ENCODE measurements around the gene TMEM187. TPM values are rescaled to one million over a fixed set of nuclear protein-coding genes. Genes with fewer than 3 reads are reported as not detected.

TMEM187 gene
- total RNA-seq, 2 donors from 2014 or later: 16.9 to 18.2 TPM

DNA sequence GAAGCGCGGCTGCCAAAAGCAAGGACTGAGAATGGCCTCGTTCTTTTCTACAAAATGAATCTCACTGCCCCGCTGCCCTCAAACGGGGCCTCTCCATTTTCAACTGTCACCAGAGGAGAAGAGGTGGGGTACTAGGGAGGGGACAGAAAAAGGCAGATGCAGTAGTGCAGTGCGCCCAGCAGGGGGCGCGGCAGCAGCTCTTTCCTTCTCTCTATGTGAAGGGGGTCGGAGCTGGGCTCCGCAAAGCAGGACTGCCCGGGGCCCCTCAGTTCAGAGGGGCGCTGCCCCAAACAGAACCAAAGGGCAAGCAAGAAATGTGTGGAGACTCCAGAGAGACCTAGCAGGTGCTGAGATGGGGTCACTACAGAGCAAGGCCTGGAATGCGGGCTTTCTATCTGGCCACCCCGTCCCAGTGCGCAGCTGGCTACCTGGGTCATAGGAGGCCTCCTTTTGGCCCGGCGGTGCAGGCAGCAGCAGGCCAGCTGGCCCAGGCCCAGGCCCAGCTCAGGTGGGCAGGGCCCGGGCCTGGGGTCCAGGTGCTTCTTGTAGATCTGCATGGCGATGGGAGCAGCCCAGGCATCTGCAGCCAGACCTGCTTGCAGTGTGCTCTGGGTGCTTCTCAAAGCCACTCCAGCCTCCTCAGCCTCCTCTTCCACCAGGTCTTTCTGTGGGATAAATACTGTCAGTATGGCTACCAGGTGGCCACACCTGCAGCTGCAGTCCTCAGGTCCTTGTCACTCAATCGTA lies 41.2 kb downstream of the TMEM187 start:
- WGBS: 20% methylated on average over 17 of the region's 20 CpGs
- Histone ChIP-seq H3K4me1 (replicated peaks) (no peaks in the 10 kb centered on the region), H3K9me3 (no peaks in the 10 kb centered on the region), H3K27ac (no peak overlapping the region), H3K36me3 (no peaks in the 10 kb centered on the region), H3K4me3 (no peak overlapping the region), H3K27me3 (replicated peaks; ENCODE audit: insufficient read depth) (no peaks in the 10 kb centered on the region)
- DNase-seq (ENCODE audit: low spot score): no peak
- TF ChIP-seq POLR2A (IDR thresholded peaks at IDR 0.05): no peak
- TF ChIP-seq POLR2AphosphoS5 (IDR thresholded peaks at IDR 0.05): no peak
- TF ChIP-seq, protein P1, sequence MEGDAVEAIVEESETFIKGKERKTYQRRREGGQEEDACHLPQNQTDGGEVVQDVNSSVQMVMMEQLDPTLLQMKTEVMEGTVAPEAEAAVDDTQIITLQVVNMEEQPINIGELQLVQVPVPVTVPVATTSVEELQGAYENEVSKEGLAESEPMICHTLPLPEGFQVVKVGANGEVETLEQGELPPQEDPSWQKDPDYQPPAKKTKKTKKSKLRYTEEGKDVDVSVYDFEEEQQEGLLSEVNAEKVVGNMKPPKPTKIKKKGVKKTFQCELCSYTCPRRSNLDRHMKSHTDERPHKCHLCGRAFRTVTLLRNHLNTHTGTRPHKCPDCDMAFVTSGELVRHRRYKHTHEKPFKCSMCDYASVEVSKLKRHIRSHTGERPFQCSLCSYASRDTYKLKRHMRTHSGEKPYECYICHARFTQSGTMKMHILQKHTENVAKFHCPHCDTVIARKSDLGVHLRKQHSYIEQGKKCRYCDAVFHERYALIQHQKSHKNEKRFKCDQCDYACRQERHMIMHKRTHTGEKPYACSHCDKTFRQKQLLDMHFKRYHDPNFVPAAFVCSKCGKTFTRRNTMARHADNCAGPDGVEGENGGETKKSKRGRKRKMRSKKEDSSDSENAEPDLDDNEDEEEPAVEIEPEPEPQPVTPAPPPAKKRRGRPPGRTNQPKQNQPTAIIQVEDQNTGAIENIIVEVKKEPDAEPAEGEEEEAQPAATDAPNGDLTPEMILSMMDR (IDR thresholded peaks at IDR 0.05): peak; percentile 58 to 81 (median 80)
- intact Hi-C loops (cut with DNase I): loop anchor here (2.0 to 10.0 kb wide), 2 partner anchors 37 to 81 kb away; partner anchors contain the start of gene MECP2

DNA sequence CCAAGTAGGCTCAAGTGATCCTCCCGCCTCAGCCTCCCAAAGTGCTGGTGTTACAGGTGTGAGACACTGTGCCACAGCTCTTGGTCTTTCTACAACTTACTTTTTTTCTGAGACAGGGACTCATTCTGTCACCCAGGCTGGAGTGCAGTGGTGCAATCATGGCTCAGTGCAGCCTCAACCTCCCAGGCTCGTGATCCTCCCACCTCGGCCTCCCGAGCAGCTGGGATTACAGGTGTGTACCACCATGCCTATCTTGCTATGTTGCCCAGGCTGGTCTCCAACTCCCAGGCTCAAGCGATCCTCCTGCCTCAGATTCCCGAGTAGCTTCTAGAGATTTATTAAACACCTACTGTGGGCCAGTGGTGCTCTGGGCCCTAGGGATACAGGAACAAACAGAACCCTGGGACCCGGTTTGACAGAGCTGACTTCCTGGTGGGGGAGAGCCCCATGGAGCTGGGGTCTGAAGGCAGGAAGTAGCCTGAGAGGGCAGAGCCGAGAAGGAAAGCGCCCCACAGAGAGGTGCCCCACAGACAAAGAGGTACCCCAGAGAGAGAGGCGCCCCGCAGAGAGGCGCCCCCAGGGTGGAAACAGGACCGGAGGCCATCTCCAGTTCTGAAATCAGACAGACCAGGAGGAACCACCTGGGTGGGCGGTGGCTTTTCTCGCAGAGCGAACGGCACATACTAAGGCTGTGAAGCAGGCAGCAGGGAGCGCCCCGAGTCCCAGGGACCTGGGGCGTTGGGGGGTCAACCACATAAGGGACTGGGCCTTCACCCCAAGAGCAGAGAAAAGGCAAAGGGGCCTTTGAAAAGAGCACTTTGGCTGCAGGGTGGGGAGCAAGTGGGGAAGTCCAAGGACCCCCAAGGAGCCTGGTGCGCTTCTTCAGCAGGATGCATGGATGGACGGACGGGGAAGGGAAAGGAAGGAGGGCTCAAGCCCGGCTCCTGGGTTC lies 42.2 kb downstream of the TMEM187 start:
- no peaks in the 10 kb centered on the region for H3K9me3 ChIP-seq
- no peak overlapping the region for H3K4me3 ChIP-seq
- no peak for TF ChIP-seq POLR2A (IDR thresholded peaks at IDR 0.05)
- no peak for TF ChIP-seq POLR2AphosphoS5 (IDR thresholded peaks at IDR 0.05)
- TF ChIP-seq, protein P1 (IDR thresholded peaks at IDR 0.05): no peak
- H3K27me3 ChIP-seq (replicated peaks; ENCODE audit: insufficient read depth): no peaks in the 10 kb centered on the region
- WGBS: 90% methylated on average over 20 of the region's 24 CpGs
- no peak overlapping the region for H3K27ac ChIP-seq
- DNase-seq (ENCODE audit: low spot score): no peak
- no peaks in the 10 kb centered on the region for H3K4me1 ChIP-seq (replicated peaks)
- intact Hi-C loops (cut with DNase I): loop anchor here (10.0 kb wide), 1 partner anchor 80 kb away; the partner anchor contains the start of gene MECP2
- no peaks in the 10 kb centered on the region for H3K36me3 ChIP-seq

DNA sequence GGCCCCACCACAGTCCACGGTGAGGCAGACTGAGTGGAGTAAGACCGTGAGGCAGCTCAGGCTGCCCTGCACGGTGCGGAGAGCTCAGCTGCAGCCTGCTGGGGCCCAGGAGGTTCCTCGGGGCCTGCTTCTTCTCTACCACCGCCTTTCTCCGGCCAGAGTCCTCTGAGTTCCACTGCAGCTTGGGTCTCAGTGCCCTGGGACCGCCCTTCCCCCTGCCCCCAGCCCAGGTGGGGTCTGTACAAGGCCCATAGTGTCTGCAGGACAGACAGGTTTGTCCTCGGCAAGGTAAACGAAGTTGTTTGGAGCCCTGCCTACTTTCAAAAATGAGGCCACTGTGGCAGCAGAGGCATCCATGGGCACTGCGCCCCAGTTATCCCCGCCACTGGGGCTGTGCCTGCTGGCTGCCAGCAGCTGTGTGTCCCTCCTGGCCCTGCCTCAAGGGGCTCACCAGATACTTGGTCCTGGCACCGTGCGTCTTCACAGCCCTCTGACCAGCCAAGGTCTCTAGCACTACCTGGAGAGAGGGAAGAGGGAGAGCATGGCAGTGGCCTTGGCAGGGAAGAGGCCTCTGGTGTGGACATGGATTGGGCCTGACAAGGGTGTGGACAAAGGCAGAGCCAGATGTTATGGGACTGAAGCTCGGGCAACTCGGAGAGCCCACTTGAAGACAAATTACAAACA lies 43.2 kb downstream of the TMEM187 start:
- Histone ChIP-seq H3K9me3 (no peaks in the 10 kb centered on the region), H3K4me1 (replicated peaks) (no peaks in the 10 kb centered on the region), H3K4me3 (no peak overlapping the region), H3K27ac (no peak overlapping the region), H3K36me3 (no peaks in the 10 kb centered on the region), H3K27me3 (replicated peaks; ENCODE audit: insufficient read depth) (no peaks in the 10 kb centered on the region)
- intact Hi-C loops (cut with DNase I): loop anchor here (10.0 kb wide), 1 partner anchor 79 kb away; the partner anchor contains the start of gene MECP2
- no peak for TF ChIP-seq POLR2AphosphoS5 (IDR thresholded peaks at IDR 0.05)
- WGBS: 75% methylated on average over 9 of the region's 16 CpGs
- DNase-seq (ENCODE audit: low spot score): no peak

DNA sequence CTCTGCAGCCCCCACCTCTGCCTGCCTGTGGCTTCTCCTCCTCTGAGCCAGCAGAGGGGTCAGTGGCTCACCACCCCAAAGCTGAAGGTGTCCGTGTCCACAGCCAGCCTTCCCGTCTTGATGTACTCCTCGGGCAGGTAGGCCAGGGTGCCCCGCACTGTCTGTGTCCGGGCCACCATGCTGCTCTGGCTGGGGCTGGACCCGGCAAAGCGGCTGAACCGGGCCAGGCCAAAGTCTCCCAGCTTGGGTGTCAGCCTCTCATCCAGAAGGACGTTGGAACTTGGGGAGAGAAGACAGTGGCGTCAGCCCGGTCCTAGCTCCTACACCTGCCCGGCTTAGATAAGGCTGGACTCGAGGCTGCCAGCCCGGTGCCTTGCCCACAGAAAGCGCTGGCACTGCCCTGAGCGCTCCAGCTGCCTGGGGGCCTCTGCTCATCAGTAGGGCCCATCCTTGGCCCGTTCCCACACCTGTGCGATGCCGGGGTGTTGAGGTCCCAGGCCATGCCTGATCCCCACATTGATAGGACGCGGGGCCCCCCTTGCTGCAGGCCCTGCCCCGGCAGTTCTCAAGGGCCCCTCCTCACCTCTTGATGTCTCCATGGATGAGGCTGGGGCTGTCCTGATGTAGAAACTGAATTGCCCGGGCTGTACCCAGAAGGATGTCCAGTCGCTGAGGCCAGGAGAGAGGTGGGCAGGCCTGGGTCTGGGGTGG lies 44.0 kb downstream of the TMEM187 start:
- Histone ChIP-seq H3K36me3 (no peaks in the 10 kb centered on the region), H3K27me3 (replicated peaks; ENCODE audit: insufficient read depth) (no peaks in the 10 kb centered on the region), H3K9me3 (no peaks in the 10 kb centered on the region), H3K4me3 (no peak overlapping the region), H3K4me1 (replicated peaks) (no peaks in the 10 kb centered on the region), H3K27ac (no peak overlapping the region)
- WGBS: 93% methylated on average over 10 of the region's 24 CpGs
- TF ChIP-seq POLR2AphosphoS5 (IDR thresholded peaks at IDR 0.05) (no peak), POLR2A (IDR thresholded peaks at IDR 0.05) (no peak)
- TF ChIP-seq, protein P1 (IDR thresholded peaks at IDR 0.05): no peak
- intact Hi-C loops (cut with DNase I): loop anchor here (10.0 kb wide), 1 partner anchor 78 kb away; the partner anchor contains the start of gene MECP2
- no peak for DNase-seq (ENCODE audit: low spot score)

Measured in prostate gland (tissue), 2 donors.